Erythroblast (primary cell): Measurements from ENCODE around the gene DNER.

Experiments used
- GATA1 ChIP-seq: IDR thresholded peaks from 2 replicates; pipeline ENCODE4 v1.6.1; 2011; ENCODE audit warnings: low read depth, mild to moderate bottlenecking, control low read depth, low read length, moderate library complexity
- POLR2A ChIP-seq: IDR thresholded peaks from 2 replicates; pipeline ENCODE4 v1.6.1; 2011; ENCODE audit warnings: mild to moderate bottlenecking, low read length

- TF ChIP-seq POLR2A (no peak), GATA1 (no peak)
These were observed 104.0 kb downstream of the DNER start for GRCh38 chr2:229610333-229610732.
